Coronary artery (tissue), 2 donors: ENCODE results near the gene DNMT1.

Experiments used
- DNase-seq: peaks from one replicate; pipeline ENCODE4 v3.0.0-alpha.2; 2017; ENCODE audit warnings: low spot score
- H3K27ac ChIP-seq, 2 donors: fragments of 200-600 bp; sonication (generic); one replicate each; pipeline ENCODE4 v1.5.1; 2016 to 2019
- H3K4me3 ChIP-seq: fragments of 200-600 bp; sonication (generic); 2 replicates; pipeline ENCODE4 v1.5.1; 2016; ENCODE audit warnings: mild to moderate bottlenecking, moderate library complexity
- CTCF ChIP-seq: fragments of 200-600 bp; sonication (generic); IDR thresholded peaks from one replicate; pipeline ENCODE4 v1.5.1; 2019; ENCODE audit warnings: antibody characterized with exemption

DNMT1 gene

DNA sequence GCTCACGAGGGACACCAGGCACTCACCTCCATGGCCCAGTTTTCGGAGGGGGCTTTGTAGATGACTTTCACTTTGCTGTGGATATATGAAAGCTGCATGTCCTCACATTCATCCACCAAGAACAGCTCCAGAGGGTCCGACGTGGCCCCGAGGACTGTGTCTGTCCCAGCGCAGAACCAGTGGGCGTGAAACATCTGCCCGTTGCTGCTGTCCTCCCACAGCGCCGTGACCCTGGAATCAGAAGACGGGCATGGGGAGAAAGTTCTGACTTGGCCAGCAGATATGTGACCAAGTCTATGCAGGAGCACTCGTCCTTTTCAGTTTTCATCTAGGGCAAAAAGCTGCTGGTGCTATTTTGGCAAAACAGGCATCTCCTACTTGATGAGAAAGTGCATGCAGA is 45.3 kb downstream of the DNMT1 start:
- Histone ChIP-seq H3K27ac (no peak overlapping the region), H3K4me3 (no peak overlapping the region)
- no peak for TF ChIP-seq CTCF
- DNase-seq: no peak

- H3K4me3 ChIP-seq: no peak overlapping the region
- no peak for TF ChIP-seq CTCF
- no peak overlapping the region for H3K27ac ChIP-seq
- DNase-seq: no peak
These were observed 48.6 kb downstream of the DNMT1 start for GRCh38 chr19:10146142-10146541.

- no peak for TF ChIP-seq CTCF
- no peak overlapping the region for H3K27ac ChIP-seq
- H3K4me3 ChIP-seq: no peak overlapping the region
- no peak for DNase-seq
These were observed 49.7 kb downstream of the DNMT1 start for GRCh38 chr19:10145031-10145430.

- DNase-seq: no peak
- Histone ChIP-seq H3K4me3 (no peak overlapping the region), H3K27ac (no peak overlapping the region)
- TF ChIP-seq CTCF: no peak
These were observed 50.4 kb downstream of the DNMT1 start for GRCh38 chr19:10144361-10144760.

- no peak for TF ChIP-seq CTCF
- no peak overlapping the region for H3K27ac ChIP-seq
- DNase-seq: no peak
- H3K4me3 ChIP-seq: no peak overlapping the region
These were observed 51.1 kb downstream of the DNMT1 start for GRCh38 chr19:10143681-10144080.

DNA sequence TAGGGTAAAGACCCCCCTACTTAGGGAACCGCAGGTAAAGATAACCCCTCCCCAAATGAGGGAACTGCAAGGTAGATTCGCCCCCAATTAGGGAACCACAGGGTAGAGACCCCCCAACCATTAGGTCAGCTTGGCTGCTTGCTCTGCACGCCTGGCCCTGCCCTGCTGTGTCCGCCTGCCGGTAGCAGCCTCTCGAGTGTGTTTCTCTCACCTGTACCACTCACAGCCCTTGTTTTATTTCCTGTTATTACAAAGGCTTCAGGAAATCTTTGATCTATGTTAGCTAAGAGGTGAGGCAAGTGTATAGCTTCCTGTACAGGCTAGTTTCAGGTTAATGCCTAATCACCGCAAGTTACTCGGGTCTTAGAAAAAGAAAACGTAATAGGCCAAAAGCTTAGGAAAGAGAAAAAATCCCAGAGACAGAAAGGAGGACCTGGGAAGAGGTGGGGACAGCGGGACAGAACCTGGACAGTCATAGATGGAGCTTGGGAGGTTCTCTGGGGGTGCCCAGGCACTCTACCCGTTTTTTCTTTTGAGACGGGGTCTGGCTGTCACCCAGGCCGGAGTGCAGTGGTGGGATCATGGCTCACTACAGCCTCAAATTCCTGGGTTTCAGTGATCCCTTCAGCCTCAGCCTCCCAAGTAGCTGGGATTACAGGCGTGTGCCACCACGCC is 51.9 kb downstream of the DNMT1 start:
- no peak overlapping the region for H3K4me3 ChIP-seq
- TF ChIP-seq CTCF: no peak
- DNase-seq: no peak
- H3K27ac ChIP-seq: no peak overlapping the region

DNA sequence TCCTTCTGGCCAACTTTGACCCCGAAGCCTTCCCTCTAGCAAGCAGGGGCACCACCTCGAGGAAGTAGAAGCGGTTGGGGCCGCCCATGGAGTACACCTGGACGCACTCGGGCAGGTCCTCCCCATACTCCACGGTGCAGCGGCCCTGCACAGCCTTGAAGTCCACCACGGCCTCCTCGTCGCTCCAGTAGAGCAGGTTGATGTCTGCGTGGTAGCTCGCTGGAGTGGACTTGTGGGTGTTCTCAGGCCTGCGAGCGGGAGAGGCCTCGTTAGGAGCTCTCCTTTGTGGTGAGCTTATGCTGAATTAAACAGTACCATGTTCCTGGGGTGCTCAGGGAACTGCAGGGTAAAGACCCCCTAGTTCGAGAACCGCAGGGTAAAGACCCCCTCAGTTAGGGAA is 52.8 kb downstream of the DNMT1 start:
- no peak for TF ChIP-seq CTCF
- no peak for DNase-seq
- Histone ChIP-seq H3K4me3 (no peak overlapping the region), H3K27ac (no peak overlapping the region)
